DOHH2 (cell line): ENCODE results near the gene SLAMF7.

Experiments used
- EZH2phosphoT487 ChIP-seq: fragments of 200-600 bp; sonication (generic); IDR thresholded peaks from 2 replicates; pipeline ENCODE4 v1.6.1; 2017; ENCODE audit warnings: borderline replicate concordance, mild to moderate bottlenecking, antibody characterized with exemption, low read length, moderate library complexity, mixed read lengths
- TF ChIP-seq, protein P1 (sequence below): fragments of 200-600 bp; sonication (generic); IDR thresholded peaks from one replicate; pipeline ENCODE4 v1.5.1; 2014; ENCODE audit warnings: antibody characterized with exemption, mild to moderate bottlenecking, low read depth, low read length; ENCODE audit not compliant: poor library complexity, severe bottlenecking

DNA sequence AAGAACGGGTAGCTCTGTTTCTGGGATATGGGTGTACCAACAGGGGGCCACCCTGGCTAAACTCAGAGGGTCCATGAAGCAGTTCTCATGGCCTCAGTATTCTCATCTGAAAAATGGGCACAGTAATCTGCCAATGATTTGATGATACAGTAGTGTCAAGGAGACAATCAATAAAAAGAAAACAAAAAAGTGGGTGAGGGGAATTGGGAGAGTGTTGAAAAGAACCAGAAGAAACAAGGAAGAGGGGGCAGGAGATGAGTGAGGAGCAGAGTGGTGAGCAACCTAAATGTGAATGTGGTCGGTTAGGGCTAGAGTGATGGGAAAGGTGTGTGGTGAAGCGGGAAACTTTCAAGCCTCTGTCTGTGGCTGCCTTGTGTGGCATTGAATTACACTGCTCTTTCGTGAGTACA, 2.0 kb downstream of the SLAMF7 start:
- TF ChIP-seq, protein P1, sequence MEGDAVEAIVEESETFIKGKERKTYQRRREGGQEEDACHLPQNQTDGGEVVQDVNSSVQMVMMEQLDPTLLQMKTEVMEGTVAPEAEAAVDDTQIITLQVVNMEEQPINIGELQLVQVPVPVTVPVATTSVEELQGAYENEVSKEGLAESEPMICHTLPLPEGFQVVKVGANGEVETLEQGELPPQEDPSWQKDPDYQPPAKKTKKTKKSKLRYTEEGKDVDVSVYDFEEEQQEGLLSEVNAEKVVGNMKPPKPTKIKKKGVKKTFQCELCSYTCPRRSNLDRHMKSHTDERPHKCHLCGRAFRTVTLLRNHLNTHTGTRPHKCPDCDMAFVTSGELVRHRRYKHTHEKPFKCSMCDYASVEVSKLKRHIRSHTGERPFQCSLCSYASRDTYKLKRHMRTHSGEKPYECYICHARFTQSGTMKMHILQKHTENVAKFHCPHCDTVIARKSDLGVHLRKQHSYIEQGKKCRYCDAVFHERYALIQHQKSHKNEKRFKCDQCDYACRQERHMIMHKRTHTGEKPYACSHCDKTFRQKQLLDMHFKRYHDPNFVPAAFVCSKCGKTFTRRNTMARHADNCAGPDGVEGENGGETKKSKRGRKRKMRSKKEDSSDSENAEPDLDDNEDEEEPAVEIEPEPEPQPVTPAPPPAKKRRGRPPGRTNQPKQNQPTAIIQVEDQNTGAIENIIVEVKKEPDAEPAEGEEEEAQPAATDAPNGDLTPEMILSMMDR = no peak
- no peak for TF ChIP-seq EZH2phosphoT487
